ENCODE results near the gene STARD7. TPM values are rescaled to one million over a fixed set of nuclear protein-coding genes. Genes with fewer than 3 reads are reported as not detected.

STARD7 gene
- total RNA-seq, 1 donor from 2014 or later: 103 TPM

GRCh38 chr2:96175951-96176350 is 32.7 kb downstream of the STARD7 start:
- H3K4me1 Mint-ChIP-seq (ENCODE audit: low read depth, unreplicated experiment): peaks cover 7% of the 10 kb centered on the region
- H3K4me3 Mint-ChIP-seq (ENCODE audit: unreplicated experiment): no peak overlapping the region
- Histone ChIP-seq H3K4me2 (ENCODE audit: low read length) (peak overlapping the region; percentile 55), H3K36me3 (ENCODE audit: insufficient read depth, low read length) (no peaks in the 10 kb centered on the region), H2AFZ (ENCODE audit: low read depth, low read length) (no peak overlapping the region), H3K4me1 (ENCODE audit: insufficient read depth, low read length) (peaks cover 6% of the 10 kb centered on the region), H4K20me1 (ENCODE audit: insufficient read depth, low read length) (no peaks in the 10 kb centered on the region), H3K79me2 (ENCODE audit: insufficient read depth, low read length) (no peaks in the 10 kb centered on the region), H3K9me3 (ENCODE audit: insufficient read depth, low read depth, low read length) (no peaks in the 10 kb centered on the region), H3K4me3 (ENCODE audit: insufficient read depth, low read depth, low read length) (no peak overlapping the region), H3K27ac (ENCODE audit: low read depth, low read length) (no peak overlapping the region), H3K27me3 (ENCODE audit: insufficient read depth, low read length) (no peaks in the 10 kb centered on the region), H3K9ac (ENCODE audit: low read length) (no peak overlapping the region)
- TF ChIP-seq CTCF (IDR thresholded peaks at IDR 0.05; ENCODE audit: insufficient read depth, low read depth, low read length): no peak
- no peak for TF ChIP-seq EZH2 (IDR thresholded peaks at IDR 0.05; ENCODE audit: insufficient read depth, low read length)
- H3K36me3 Mint-ChIP-seq (ENCODE audit: low read depth, unreplicated experiment): peaks cover 1% of the 10 kb centered on the region
- peaks cover 7% of the 10 kb centered on the region for H3K27me3 Mint-ChIP-seq (ENCODE audit: low read depth, unreplicated experiment)
- DNase-seq (ENCODE audit: low read depth) (peak; percentile 71), FAIRE-seq (no peak)
- H3K9me3 Mint-ChIP-seq (ENCODE audit: unreplicated experiment): peaks cover 4% of the 10 kb centered on the region
- H3K27ac Mint-ChIP-seq (ENCODE audit: unreplicated experiment): no peak overlapping the region

- Mint-ChIP-seq H3K9me3 (ENCODE audit: unreplicated experiment) (peaks cover 4% of the 10 kb centered on the region), H3K36me3 (ENCODE audit: low read depth, unreplicated experiment) (peaks cover 1% of the 10 kb centered on the region), H3K27me3 (ENCODE audit: low read depth, unreplicated experiment) (peaks cover 7% of the 10 kb centered on the region), H3K4me1 (ENCODE audit: low read depth, unreplicated experiment) (peaks cover 7% of the 10 kb centered on the region), H3K27ac (ENCODE audit: unreplicated experiment) (no peak overlapping the region), H3K4me3 (ENCODE audit: unreplicated experiment) (no peak overlapping the region)
- Histone ChIP-seq H3K4me3 (ENCODE audit: insufficient read depth, low read depth, low read length) (no peak overlapping the region), H4K20me1 (ENCODE audit: insufficient read depth, low read length) (no peaks in the 10 kb centered on the region), H3K79me2 (ENCODE audit: insufficient read depth, low read length) (no peaks in the 10 kb centered on the region), H2AFZ (ENCODE audit: low read depth, low read length) (no peak overlapping the region), H3K4me1 (ENCODE audit: insufficient read depth, low read length) (peaks cover 6% of the 10 kb centered on the region), H3K4me2 (ENCODE audit: low read length) (no peak overlapping the region), H3K27me3 (ENCODE audit: insufficient read depth, low read length) (no peaks in the 10 kb centered on the region), H3K9ac (ENCODE audit: low read length) (no peak overlapping the region), H3K27ac (ENCODE audit: low read depth, low read length) (no peak overlapping the region), H3K36me3 (ENCODE audit: insufficient read depth, low read length) (no peaks in the 10 kb centered on the region), H3K9me3 (ENCODE audit: insufficient read depth, low read depth, low read length) (peaks cover 3% of the 10 kb centered on the region)
- DNase-seq (ENCODE audit: low read depth) (peak; percentile 16), FAIRE-seq (no peak)
- peak; percentile 78 for TF ChIP-seq CTCF (IDR thresholded peaks at IDR 0.05; ENCODE audit: insufficient read depth, low read depth, low read length)
- no peak for TF ChIP-seq EZH2 (IDR thresholded peaks at IDR 0.05; ENCODE audit: insufficient read depth, low read length)
These were observed 34.1 kb downstream of the STARD7 start for GRCh38 chr2:96174251-96175144.

- H3K4me3 Mint-ChIP-seq (ENCODE audit: unreplicated experiment): no peak overlapping the region
- TF ChIP-seq CTCF (IDR thresholded peaks at IDR 0.05; ENCODE audit: insufficient read depth, low read depth, low read length) (no peak), EZH2 (IDR thresholded peaks at IDR 0.05; ENCODE audit: insufficient read depth, low read length) (no peak)
- H3K36me3 Mint-ChIP-seq (ENCODE audit: low read depth, unreplicated experiment): peaks cover 1% of the 10 kb centered on the region
- no peak overlapping the region for H3K27ac Mint-ChIP-seq (ENCODE audit: unreplicated experiment)
- H3K4me1 Mint-ChIP-seq (ENCODE audit: low read depth, unreplicated experiment): peaks cover 6% of the 10 kb centered on the region
- Histone ChIP-seq H3K79me2 (ENCODE audit: insufficient read depth, low read length) (no peaks in the 10 kb centered on the region), H3K27ac (ENCODE audit: low read depth, low read length) (no peak overlapping the region), H3K27me3 (ENCODE audit: insufficient read depth, low read length) (no peaks in the 10 kb centered on the region), H3K4me3 (ENCODE audit: insufficient read depth, low read depth, low read length) (no peak overlapping the region), H3K9ac (ENCODE audit: low read length) (no peak overlapping the region), H2AFZ (ENCODE audit: low read depth, low read length) (no peak overlapping the region), H3K4me2 (ENCODE audit: low read length) (no peak overlapping the region), H4K20me1 (ENCODE audit: insufficient read depth, low read length) (no peaks in the 10 kb centered on the region), H3K36me3 (ENCODE audit: insufficient read depth, low read length) (no peaks in the 10 kb centered on the region), H3K9me3 (ENCODE audit: insufficient read depth, low read depth, low read length) (peaks cover 3% of the 10 kb centered on the region), H3K4me1 (ENCODE audit: insufficient read depth, low read length) (peaks cover 10% of the 10 kb centered on the region)
- no peak for FAIRE-seq
- DNase-seq (ENCODE audit: low read depth): no peak
- peaks cover 10% of the 10 kb centered on the region for H3K27me3 Mint-ChIP-seq (ENCODE audit: low read depth, unreplicated experiment)
- peaks cover 4% of the 10 kb centered on the region for H3K9me3 Mint-ChIP-seq (ENCODE audit: unreplicated experiment)
These were observed 36.8 kb downstream of the STARD7 start for GRCh38 chr2:96171831-96172230.

Data from astrocyte (in vitro differentiated cells and primary cell).